ENCODE measurements around the gene CELF5. TPM values are rescaled to one million over a fixed set of nuclear protein-coding genes. Genes with fewer than 3 reads are reported as not detected.

Gene CELF5
- total RNA-seq, 1 experiment from 2014 or later, result 1.2 TPM

DNA sequence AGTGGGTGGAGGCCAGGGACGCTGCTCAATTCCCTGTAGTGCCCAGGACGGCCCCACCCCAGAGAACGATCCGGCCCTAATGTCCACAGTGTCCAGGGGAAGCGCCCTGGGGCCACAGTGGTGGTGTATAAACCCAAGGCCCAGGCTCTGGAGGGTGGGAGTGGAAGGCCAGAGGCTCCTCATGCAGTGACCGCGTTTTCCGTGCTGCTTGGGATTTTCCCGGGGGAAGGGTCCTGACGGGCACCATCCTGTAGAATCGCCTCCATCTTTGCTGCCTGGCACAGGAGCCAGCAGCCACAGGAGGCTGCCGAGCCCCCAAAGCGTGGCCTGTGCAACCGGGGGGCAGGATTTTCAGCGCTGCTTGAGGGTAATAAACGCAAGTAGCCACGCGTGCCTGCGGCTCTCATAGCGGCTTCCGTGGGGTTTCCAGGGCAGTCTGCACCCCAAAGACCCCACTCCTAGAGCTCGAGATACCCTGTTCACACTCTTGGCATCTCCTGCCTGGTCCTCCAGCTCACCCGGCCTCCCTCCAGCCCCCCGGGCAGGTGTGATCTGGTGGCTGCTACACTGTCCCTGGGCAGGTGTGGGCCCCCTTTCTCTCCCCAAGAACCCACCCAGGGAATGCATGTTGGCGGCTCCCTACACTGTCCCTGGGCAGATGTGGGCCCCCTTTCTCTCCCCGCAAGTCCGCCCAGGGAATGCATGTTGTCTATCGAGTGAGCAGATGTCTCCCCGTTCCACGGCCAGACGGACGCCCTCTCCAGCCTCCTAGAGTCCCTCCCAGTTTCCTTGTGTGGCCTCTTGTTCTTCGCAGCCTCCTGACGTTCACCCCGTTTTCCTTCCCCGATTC, 36.6 kb upstream of the CELF5 start:
- H3K27me3 ChIP-seq (ENCODE audit: control insufficient read depth, insufficient read depth, low read length), result no peaks in the 10 kb centered on the region
- BruUV-seq (replicated peaks), result no TSS peak
- intact Hi-C loops (cut with micrococcal nuclease; ENCODE audit: unreplicated experiment) (no loop called here), in situ Hi-C loops (cut with HindIII; ENCODE audit: low pct_unique_long_range_greater_than_20kb, low sequenced_read_pairs) (no loop called here)
- TF ChIP-seq SIN3A (IDR thresholded peaks at IDR 0.05; ENCODE audit: borderline replicate concordance, insufficient read depth, low read depth, low read length) (no peak), POLR2AphosphoS5 (IDR thresholded peaks at IDR 0.05; ENCODE audit: low read depth, low read length) (no peak), TCF7L2 (IDR thresholded peaks at IDR 0.05; ENCODE audit: low read depth, low read length) (no peak)
- TF ChIP-seq, protein P1, sequence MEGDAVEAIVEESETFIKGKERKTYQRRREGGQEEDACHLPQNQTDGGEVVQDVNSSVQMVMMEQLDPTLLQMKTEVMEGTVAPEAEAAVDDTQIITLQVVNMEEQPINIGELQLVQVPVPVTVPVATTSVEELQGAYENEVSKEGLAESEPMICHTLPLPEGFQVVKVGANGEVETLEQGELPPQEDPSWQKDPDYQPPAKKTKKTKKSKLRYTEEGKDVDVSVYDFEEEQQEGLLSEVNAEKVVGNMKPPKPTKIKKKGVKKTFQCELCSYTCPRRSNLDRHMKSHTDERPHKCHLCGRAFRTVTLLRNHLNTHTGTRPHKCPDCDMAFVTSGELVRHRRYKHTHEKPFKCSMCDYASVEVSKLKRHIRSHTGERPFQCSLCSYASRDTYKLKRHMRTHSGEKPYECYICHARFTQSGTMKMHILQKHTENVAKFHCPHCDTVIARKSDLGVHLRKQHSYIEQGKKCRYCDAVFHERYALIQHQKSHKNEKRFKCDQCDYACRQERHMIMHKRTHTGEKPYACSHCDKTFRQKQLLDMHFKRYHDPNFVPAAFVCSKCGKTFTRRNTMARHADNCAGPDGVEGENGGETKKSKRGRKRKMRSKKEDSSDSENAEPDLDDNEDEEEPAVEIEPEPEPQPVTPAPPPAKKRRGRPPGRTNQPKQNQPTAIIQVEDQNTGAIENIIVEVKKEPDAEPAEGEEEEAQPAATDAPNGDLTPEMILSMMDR (IDR thresholded peaks at IDR 0.05), result no peak
- TF ChIP-seq, protein P2, sequence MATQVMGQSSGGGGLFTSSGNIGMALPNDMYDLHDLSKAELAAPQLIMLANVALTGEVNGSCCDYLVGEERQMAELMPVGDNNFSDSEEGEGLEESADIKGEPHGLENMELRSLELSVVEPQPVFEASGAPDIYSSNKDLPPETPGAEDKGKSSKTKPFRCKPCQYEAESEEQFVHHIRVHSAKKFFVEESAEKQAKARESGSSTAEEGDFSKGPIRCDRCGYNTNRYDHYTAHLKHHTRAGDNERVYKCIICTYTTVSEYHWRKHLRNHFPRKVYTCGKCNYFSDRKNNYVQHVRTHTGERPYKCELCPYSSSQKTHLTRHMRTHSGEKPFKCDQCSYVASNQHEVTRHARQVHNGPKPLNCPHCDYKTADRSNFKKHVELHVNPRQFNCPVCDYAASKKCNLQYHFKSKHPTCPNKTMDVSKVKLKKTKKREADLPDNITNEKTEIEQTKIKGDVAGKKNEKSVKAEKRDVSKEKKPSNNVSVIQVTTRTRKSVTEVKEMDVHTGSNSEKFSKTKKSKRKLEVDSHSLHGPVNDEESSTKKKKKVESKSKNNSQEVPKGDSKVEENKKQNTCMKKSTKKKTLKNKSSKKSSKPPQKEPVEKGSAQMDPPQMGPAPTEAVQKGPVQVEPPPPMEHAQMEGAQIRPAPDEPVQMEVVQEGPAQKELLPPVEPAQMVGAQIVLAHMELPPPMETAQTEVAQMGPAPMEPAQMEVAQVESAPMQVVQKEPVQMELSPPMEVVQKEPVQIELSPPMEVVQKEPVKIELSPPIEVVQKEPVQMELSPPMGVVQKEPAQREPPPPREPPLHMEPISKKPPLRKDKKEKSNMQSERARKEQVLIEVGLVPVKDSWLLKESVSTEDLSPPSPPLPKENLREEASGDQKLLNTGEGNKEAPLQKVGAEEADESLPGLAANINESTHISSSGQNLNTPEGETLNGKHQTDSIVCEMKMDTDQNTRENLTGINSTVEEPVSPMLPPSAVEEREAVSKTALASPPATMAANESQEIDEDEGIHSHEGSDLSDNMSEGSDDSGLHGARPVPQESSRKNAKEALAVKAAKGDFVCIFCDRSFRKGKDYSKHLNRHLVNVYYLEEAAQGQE (IDR thresholded peaks at IDR 0.05; ENCODE audit: insufficient read depth in 1 of 2, low read depth in 2 of 2, low read length in 1 of 2), result no peak
- ATAC-seq (no peak), DNase-seq (ENCODE audit: low read depth, low spot score) (no peak)
- H3K4me1 ChIP-seq (ENCODE audit: control insufficient read depth, insufficient read depth, low read length), result no peaks in the 10 kb centered on the region
- H3K9me3 ChIP-seq (ENCODE audit: control insufficient read depth, insufficient read depth, low read depth, low read length), result no peaks in the 10 kb centered on the region
- POLR2A ChIA-PET, result no interaction called here
- CTCF ChIA-PET, result no interaction called here
- H3K36me3 ChIP-seq (ENCODE audit: control insufficient read depth, insufficient read depth, low read length), result no peaks in the 10 kb centered on the region; the same call in 1 of the 2 replicates
- no peak overlapping the region for H3K27ac ChIP-seq (ENCODE audit: low read length)
- H3K4me3 ChIP-seq (ENCODE audit: low read depth in 2 of 2, low read length in 2 of 2), result no peak overlapping the region

DNA sequence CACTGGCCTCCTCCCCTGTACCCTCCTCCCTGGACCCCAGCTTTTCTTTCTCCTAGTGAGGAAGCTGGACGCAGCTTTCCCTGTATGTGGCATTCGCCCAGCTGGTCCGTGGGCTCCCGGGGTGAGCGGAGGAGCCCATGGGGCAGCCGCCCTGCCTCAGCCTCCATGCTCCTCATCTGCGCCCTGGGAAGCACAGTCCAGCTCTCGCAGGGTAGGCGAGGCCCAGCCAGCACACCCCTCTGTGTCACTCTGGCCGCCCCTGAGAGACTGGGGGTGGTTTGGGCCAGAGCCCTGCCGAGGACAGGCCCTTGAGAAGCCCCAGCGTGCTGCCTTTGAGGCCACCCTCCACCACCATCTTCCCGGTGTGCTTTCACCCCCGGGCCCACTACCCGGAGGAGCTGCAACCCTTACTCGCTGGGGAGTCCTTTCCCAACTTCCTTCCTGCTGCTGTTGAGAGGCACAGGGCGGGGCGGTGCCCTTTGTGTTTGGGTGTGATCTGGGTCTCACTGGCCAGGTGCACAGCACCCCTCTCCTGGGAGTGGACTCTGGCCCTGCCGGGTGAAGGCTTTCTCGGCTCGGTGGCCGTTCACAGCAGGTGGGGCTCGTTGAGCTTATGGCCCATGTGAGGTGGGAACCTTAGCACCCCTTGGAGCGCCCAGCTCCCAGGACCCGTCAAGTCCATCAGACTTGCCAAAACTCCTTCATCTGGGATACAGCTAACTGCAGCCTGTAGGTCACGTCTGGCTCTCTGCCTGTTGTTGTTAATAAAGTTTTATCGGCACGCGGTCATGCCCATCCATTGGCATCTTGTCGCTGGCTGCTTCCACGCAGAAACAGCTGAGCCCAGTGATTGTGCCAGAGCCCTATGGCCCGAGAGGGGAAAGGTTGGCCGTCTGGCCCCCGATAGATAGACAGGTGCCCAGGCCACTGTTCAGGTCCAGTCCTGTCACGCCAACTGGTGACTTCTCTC, 35.5 kb upstream of the CELF5 start:
- Histone ChIP-seq H3K27ac (ENCODE audit: low read length) (no peak overlapping the region), H3K4me3 (ENCODE audit: low read depth in 2 of 2, low read length in 2 of 2) (no peak overlapping the region), H3K9me3 (ENCODE audit: control insufficient read depth, insufficient read depth, low read depth, low read length) (no peaks in the 10 kb centered on the region), H3K4me1 (ENCODE audit: control insufficient read depth, insufficient read depth, low read length) (no peaks in the 10 kb centered on the region), H3K27me3 (ENCODE audit: control insufficient read depth, insufficient read depth, low read length) (no peaks in the 10 kb centered on the region), H3K36me3 (ENCODE audit: control insufficient read depth, insufficient read depth, low read length) (no peaks in the 10 kb centered on the region; the same call in 1 of the 2 replicates)
- ChIA-PET CTCF (interaction anchor here (0.5 kb wide), 1 partner anchor 237 kb away, joined by 4 read pairs; no protein-coding TSS in a partner anchor), POLR2A (interaction anchor here (0.5 kb wide), 1 partner anchor 949 kb away, joined by 5 read pairs; no protein-coding TSS in a partner anchor)
- in situ Hi-C loops (cut with HindIII; ENCODE audit: low pct_unique_long_range_greater_than_20kb, low sequenced_read_pairs), result no loop called here
- intact Hi-C loops (cut with micrococcal nuclease; ENCODE audit: unreplicated experiment), result no loop called here
- BruUV-seq (replicated peaks), result no TSS peak
- no peak for DNase-seq (ENCODE audit: low read depth, low spot score)
- no peak for ATAC-seq
- TF ChIP-seq TCF7L2 (IDR thresholded peaks at IDR 0.05; ENCODE audit: low read depth, low read length) (no peak), POLR2AphosphoS5 (IDR thresholded peaks at IDR 0.05; ENCODE audit: low read depth, low read length) (no peak), SIN3A (IDR thresholded peaks at IDR 0.05; ENCODE audit: borderline replicate concordance, insufficient read depth, low read depth, low read length) (no peak)
- TF ChIP-seq, protein P2 (IDR thresholded peaks at IDR 0.05; ENCODE audit: insufficient read depth in 1 of 2, low read depth in 2 of 2, low read length in 1 of 2), result no peak
- TF ChIP-seq, protein P1 (IDR thresholded peaks at IDR 0.05), result no peak
